IPS-18a (cell line): Measurements from ENCODE around the gene HLA-C.

Experiments used
- H3K27ac ChIP-seq: one replicate; pipeline ENCODE4 v1.5.1; 2013; ENCODE audit warnings: low read length
- H3K27me3 ChIP-seq: one replicate; pipeline ENCODE4 v1.6.1; 2013; ENCODE audit warnings: mild to moderate bottlenecking, low read length; ENCODE audit not compliant: control insufficient read depth, insufficient read depth
- H3K36me3 ChIP-seq: one replicate; pipeline ENCODE4 v1.6.1; 2013; ENCODE audit warnings: low read depth, low read length; ENCODE audit not compliant: control insufficient read depth
- H3K4me1 ChIP-seq: one replicate; pipeline ENCODE4 v1.6.1; 2013; ENCODE audit warnings: low read depth, low read length; ENCODE audit not compliant: control insufficient read depth
- H3K4me3 ChIP-seq: one replicate; pipeline ENCODE4 v1.5.1; 2013; ENCODE audit warnings: low read length
- H3K9ac ChIP-seq: one replicate; pipeline ENCODE4 v1.6.1; 2013; ENCODE audit warnings: mild to moderate bottlenecking, low read length, moderate library complexity
- H3K9me3 ChIP-seq: one replicate; pipeline ENCODE4 v1.6.1; 2013; ENCODE audit warnings: low read depth, low read length; ENCODE audit not compliant: control insufficient read depth

Gene HLA-C

GRCh38 chr6:31271641-31272357 lies at the start of gene HLA-C:
HLA-C (minus strand) TSS chr6:31272092; CDS start chr6:31272071, 21 bp downstream.
- H3K9me3 ChIP-seq: no peaks in the 10 kb centered on the region
- no peak within 1 kb of the TSS for H3K27ac ChIP-seq
- peak within 1 kb of the TSS; percentile 45 for H3K9ac ChIP-seq
- peak within 1 kb of the TSS; percentile 65 for H3K4me3 ChIP-seq
- H3K36me3 ChIP-seq: no peaks in the 10 kb centered on the region
- H3K27me3 ChIP-seq: peaks cover 31% of the 10 kb centered on the region
- H3K4me1 ChIP-seq: peaks cover 7% of the 10 kb centered on the region

GRCh38 chr6:31321005-31321707 lies 49.3 kb upstream of the HLA-C start:
- Histone ChIP-seq H3K4me3 (no peak overlapping the region), H3K36me3 (no peaks in the 10 kb centered on the region), H3K9me3 (no peaks in the 10 kb centered on the region), H3K9ac (no peak overlapping the region), H3K27ac (no peak overlapping the region), H3K4me1 (no peaks in the 10 kb centered on the region), H3K27me3 (no peaks in the 10 kb centered on the region)

GRCh38 chr6:31317036-31317435 lies 45.1 kb upstream of the HLA-C start:
- H3K27me3 ChIP-seq: no peaks in the 10 kb centered on the region
- no peaks in the 10 kb centered on the region for H3K4me1 ChIP-seq

GRCh38 chr6:31309641-31310040 lies 37.7 kb upstream of the HLA-C start:
- no peak overlapping the region for H3K4me3 ChIP-seq
- H3K36me3 ChIP-seq: no peaks in the 10 kb centered on the region
- H3K9me3 ChIP-seq: no peaks in the 10 kb centered on the region
- H3K4me1 ChIP-seq: no peaks in the 10 kb centered on the region
- H3K9ac ChIP-seq: no peak overlapping the region
- no peaks in the 10 kb centered on the region for H3K27me3 ChIP-seq
- H3K27ac ChIP-seq: no peak overlapping the region

More at GRCh38 chr6:31317036-31317435, 45.1 kb upstream of the HLA-C start:
- H3K36me3 ChIP-seq: no peaks in the 10 kb centered on the region
- no peak overlapping the region for H3K9ac ChIP-seq
- no peak overlapping the region for H3K4me3 ChIP-seq
- H3K27ac ChIP-seq: no peak overlapping the region
- no peaks in the 10 kb centered on the region for H3K9me3 ChIP-seq

- H3K27me3 ChIP-seq: no peaks in the 10 kb centered on the region
- H3K4me1 ChIP-seq: no peaks in the 10 kb centered on the region
- H3K36me3 ChIP-seq: no peaks in the 10 kb centered on the region
- H3K4me3 ChIP-seq: no peak overlapping the region
- no peak overlapping the region for H3K27ac ChIP-seq
- no peaks in the 10 kb centered on the region for H3K9me3 ChIP-seq
- H3K9ac ChIP-seq: no peak overlapping the region
These were observed 36.9 kb upstream of the HLA-C start for GRCh38 chr6:31308845-31309175.

- H3K9ac ChIP-seq: no peak overlapping the region
These were observed 36.4 kb upstream of the HLA-C start for GRCh38 chr6:31308050-31308844.

GRCh38 chr6:31307669-31308049 lies 35.8 kb upstream of the HLA-C start:
- H3K36me3 ChIP-seq: no peaks in the 10 kb centered on the region
- H3K4me3 ChIP-seq: no peak overlapping the region
- H3K9ac ChIP-seq: no peak overlapping the region
- no peaks in the 10 kb centered on the region for H3K4me1 ChIP-seq
- no peaks in the 10 kb centered on the region for H3K9me3 ChIP-seq
- H3K27ac ChIP-seq: no peak overlapping the region
- no peaks in the 10 kb centered on the region for H3K27me3 ChIP-seq

More at GRCh38 chr6:31308050-31308844, 36.4 kb upstream of the HLA-C start:
- H3K4me3 ChIP-seq: no peak overlapping the region
- H3K27me3 ChIP-seq: no peaks in the 10 kb centered on the region
- no peaks in the 10 kb centered on the region for H3K4me1 ChIP-seq
- no peaks in the 10 kb centered on the region for H3K9me3 ChIP-seq
- no peaks in the 10 kb centered on the region for H3K36me3 ChIP-seq
- H3K27ac ChIP-seq: no peak overlapping the region

- H3K4me1 ChIP-seq: no peaks in the 10 kb centered on the region
- no peak overlapping the region for H3K4me3 ChIP-seq
- no peaks in the 10 kb centered on the region for H3K27me3 ChIP-seq
- H3K9ac ChIP-seq: no peak overlapping the region
- H3K36me3 ChIP-seq: no peaks in the 10 kb centered on the region
- H3K9me3 ChIP-seq: no peaks in the 10 kb centered on the region
- H3K27ac ChIP-seq: no peak overlapping the region
These were observed 33.9 kb upstream of the HLA-C start for GRCh38 chr6:31305703-31306219.

- H3K4me1 ChIP-seq: no peaks in the 10 kb centered on the region
- H3K27me3 ChIP-seq: no peaks in the 10 kb centered on the region
- H3K9ac ChIP-seq: no peak overlapping the region
- no peaks in the 10 kb centered on the region for H3K9me3 ChIP-seq
- H3K36me3 ChIP-seq: no peaks in the 10 kb centered on the region
- no peak overlapping the region for H3K4me3 ChIP-seq
- no peak overlapping the region for H3K27ac ChIP-seq
These were observed 32.8 kb upstream of the HLA-C start for GRCh38 chr6:31304683-31305082.

GRCh38 chr6:31300797-31301196 lies 28.9 kb upstream of the HLA-C start:
- Histone ChIP-seq H3K4me1 (no peaks in the 10 kb centered on the region), H3K27me3 (no peaks in the 10 kb centered on the region), H3K9ac (no peak overlapping the region), H3K27ac (no peak overlapping the region), H3K36me3 (no peaks in the 10 kb centered on the region), H3K4me3 (no peak overlapping the region), H3K9me3 (no peaks in the 10 kb centered on the region)

GRCh38 chr6:31299947-31300346 lies 28.1 kb upstream of the HLA-C start:
- no peaks in the 10 kb centered on the region for H3K27me3 ChIP-seq
- no peaks in the 10 kb centered on the region for H3K36me3 ChIP-seq
- no peaks in the 10 kb centered on the region for H3K9me3 ChIP-seq
- no peaks in the 10 kb centered on the region for H3K4me1 ChIP-seq
- no peak overlapping the region for H3K27ac ChIP-seq
- no peak overlapping the region for H3K4me3 ChIP-seq
- no peak overlapping the region for H3K9ac ChIP-seq
